ENCODE data around the gene OR7A17. TPM values are rescaled to one million over a fixed set of nuclear protein-coding genes. Genes with fewer than 3 reads are reported as not detected.

OR7A17 gene
- polyA plus RNA-seq, 3 donors = not detected

DNA sequence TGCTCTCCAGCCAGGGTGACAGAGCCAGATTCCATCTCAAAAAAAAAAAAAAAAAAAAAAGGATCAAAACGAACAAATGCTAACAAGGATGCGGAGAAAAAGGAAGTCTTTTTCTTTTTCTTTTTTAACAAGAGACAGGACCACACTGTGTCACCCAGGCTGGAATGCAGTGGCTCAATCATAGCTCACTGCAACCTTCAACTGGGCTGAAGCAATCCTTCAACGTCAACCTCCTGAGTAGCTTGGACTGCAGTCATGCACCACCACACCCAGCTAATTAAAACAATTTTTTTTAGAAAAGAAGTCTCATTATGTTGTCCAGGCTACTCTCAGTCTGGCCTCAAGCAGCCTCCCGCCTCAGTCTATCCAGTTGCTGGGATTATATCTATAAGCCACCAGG is 20.8 kb upstream of the OR7A17 start:
- H3K36me3 Mint-ChIP-seq = no peaks in the 10 kb centered on the region
- no peak overlapping the region for H3K27ac ChIP-seq (ENCODE audit: low read depth in 1 of 2, low read length in 2 of 2)
- no peak overlapping the region for H3K4me2 ChIP-seq (replicated peaks; ENCODE audit: extremely low read depth, low read length, poor library complexity, severe bottlenecking)
- H3K79me2 ChIP-seq (ENCODE audit: insufficient read depth, low read length) = no peaks in the 10 kb centered on the region
- no peak overlapping the region for H3K4me3 ChIP-seq (replicated peaks in 1 of 3; ENCODE audit: low read depth in 2 of 3, low read length in 3 of 3)
- H3K4me1 Mint-ChIP-seq = no peaks in the 10 kb centered on the region
- H3K27me3 Mint-ChIP-seq (ENCODE audit: low read depth in 3 of 3) = peaks cover 4 to 5% (median 4%) of the 10 kb centered on the region in 3 donors
- H3K4me3 Mint-ChIP-seq = no peak overlapping the region
- intact Hi-C loops (cut with micrococcal nuclease) = no loop called here
- no peak overlapping the region for H3K9ac ChIP-seq (ENCODE audit: insufficient read depth, low read length, poor library complexity, severe bottlenecking)
- H3K9me3 ChIP-seq (replicated peaks in 1 of 2; ENCODE audit: control insufficient read depth in 1 of 2, insufficient read depth in 1 of 2, low read length in 2 of 2) = no peaks in the 10 kb centered on the region
- DNase-seq = no peak
- H3K4me1 ChIP-seq (ENCODE audit: control insufficient read depth in 1 of 2, insufficient read depth in 2 of 2, low read length in 2 of 2) = no peaks in the 10 kb centered on the region
- no peaks in the 10 kb centered on the region for H3K36me3 ChIP-seq (replicated peaks in 1 of 2; ENCODE audit: control insufficient read depth in 1 of 2, insufficient read depth in 2 of 2, low read length in 2 of 2)
- H2AFZ ChIP-seq (ENCODE audit: insufficient read depth, low read depth, low read length, poor library complexity, severe bottlenecking) = no peak overlapping the region
- H3K27ac Mint-ChIP-seq = no peak overlapping the region
- TF ChIP-seq, protein P1, sequence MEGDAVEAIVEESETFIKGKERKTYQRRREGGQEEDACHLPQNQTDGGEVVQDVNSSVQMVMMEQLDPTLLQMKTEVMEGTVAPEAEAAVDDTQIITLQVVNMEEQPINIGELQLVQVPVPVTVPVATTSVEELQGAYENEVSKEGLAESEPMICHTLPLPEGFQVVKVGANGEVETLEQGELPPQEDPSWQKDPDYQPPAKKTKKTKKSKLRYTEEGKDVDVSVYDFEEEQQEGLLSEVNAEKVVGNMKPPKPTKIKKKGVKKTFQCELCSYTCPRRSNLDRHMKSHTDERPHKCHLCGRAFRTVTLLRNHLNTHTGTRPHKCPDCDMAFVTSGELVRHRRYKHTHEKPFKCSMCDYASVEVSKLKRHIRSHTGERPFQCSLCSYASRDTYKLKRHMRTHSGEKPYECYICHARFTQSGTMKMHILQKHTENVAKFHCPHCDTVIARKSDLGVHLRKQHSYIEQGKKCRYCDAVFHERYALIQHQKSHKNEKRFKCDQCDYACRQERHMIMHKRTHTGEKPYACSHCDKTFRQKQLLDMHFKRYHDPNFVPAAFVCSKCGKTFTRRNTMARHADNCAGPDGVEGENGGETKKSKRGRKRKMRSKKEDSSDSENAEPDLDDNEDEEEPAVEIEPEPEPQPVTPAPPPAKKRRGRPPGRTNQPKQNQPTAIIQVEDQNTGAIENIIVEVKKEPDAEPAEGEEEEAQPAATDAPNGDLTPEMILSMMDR (IDR thresholded peaks at IDR 0.05) = no peak
- WGBS (ENCODE audit: insufficient coverage) = 100% methylated on average over 1 of the region's 4 CpGs
- peaks cover 0 to 2% of the 10 kb centered on the region in 2 donors for H3K27me3 ChIP-seq (ENCODE audit: control insufficient read depth in 2 of 2, insufficient read depth in 2 of 2, low read length in 2 of 2)
- H3K9me3 Mint-ChIP-seq = peaks cover 0 to 1% (median 0%) of the 10 kb centered on the region in 7 donors
- no peaks in the 10 kb centered on the region for H4K20me1 ChIP-seq (ENCODE audit: insufficient read depth, low read length)

DNA sequence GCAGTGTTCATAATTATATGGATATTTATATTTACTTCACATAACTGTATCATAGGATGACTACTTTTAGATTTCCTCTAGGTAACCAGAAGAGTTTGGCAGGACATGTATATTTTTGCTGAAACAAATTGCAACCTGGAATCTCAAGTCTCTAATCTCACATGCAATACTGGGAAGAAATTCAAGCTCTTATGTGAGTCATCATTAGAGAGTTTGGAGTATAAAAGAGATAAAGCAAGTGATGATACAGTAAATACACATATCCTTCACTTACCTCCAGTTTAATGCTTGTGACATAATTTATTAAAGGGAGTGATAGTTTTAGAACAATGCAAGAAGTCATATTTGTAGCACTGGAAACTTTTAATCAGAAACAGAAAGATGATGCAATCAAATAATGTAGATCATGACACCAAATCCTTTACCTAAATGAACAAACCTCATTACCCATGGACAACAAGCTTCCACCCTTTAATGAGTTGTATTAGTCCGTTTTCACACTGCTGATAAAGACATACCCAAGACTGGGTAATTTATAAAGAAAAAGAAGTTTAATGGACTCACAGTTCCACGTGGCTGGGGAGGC is 15.8 kb upstream of the OR7A17 start:
- Histone ChIP-seq H3K9me3 (replicated peaks in 1 of 2; ENCODE audit: control insufficient read depth in 1 of 2, insufficient read depth in 1 of 2, low read length in 2 of 2) (no peaks in the 10 kb centered on the region), H3K36me3 (replicated peaks in 1 of 2; ENCODE audit: control insufficient read depth in 1 of 2, insufficient read depth in 2 of 2, low read length in 2 of 2) (no peaks in the 10 kb centered on the region), H3K27ac (ENCODE audit: low read depth in 1 of 2, low read length in 2 of 2) (no peak overlapping the region), H3K27me3 (ENCODE audit: control insufficient read depth in 2 of 2, insufficient read depth in 2 of 2, low read length in 2 of 2) (peaks cover 0 to 2% of the 10 kb centered on the region in 2 donors), H3K4me3 (replicated peaks in 1 of 3; ENCODE audit: low read depth in 2 of 3, low read length in 3 of 3) (no peak overlapping the region), H3K4me2 (replicated peaks; ENCODE audit: extremely low read depth, low read length, poor library complexity, severe bottlenecking) (no peak overlapping the region), H2AFZ (ENCODE audit: insufficient read depth, low read depth, low read length, poor library complexity, severe bottlenecking) (no peak overlapping the region), H3K4me1 (ENCODE audit: control insufficient read depth in 1 of 2, insufficient read depth in 2 of 2, low read length in 2 of 2) (no peaks in the 10 kb centered on the region), H4K20me1 (ENCODE audit: insufficient read depth, low read length) (no peaks in the 10 kb centered on the region), H3K79me2 (ENCODE audit: insufficient read depth, low read length) (no peaks in the 10 kb centered on the region), H3K9ac (ENCODE audit: insufficient read depth, low read length, poor library complexity, severe bottlenecking) (no peak overlapping the region)
- TF ChIP-seq, protein P1 (IDR thresholded peaks at IDR 0.05) = no peak
- peaks cover 5 to 9% (median 9%) of the 10 kb centered on the region in 3 donors for H3K27me3 Mint-ChIP-seq (ENCODE audit: low read depth in 3 of 3)
- peaks cover 2% of the 10 kb centered on the region for H3K4me1 Mint-ChIP-seq
- no peak overlapping the region for H3K4me3 Mint-ChIP-seq
- peaks cover 0 to 1% (median 0%) of the 10 kb centered on the region in 7 donors for H3K9me3 Mint-ChIP-seq
- intact Hi-C loops (cut with micrococcal nuclease) = no loop called here
- no peaks in the 10 kb centered on the region for H3K36me3 Mint-ChIP-seq
- no peak overlapping the region for H3K27ac Mint-ChIP-seq
- no peak for DNase-seq
- WGBS (ENCODE audit: insufficient coverage) = 86% methylated on average over 1 of the region's 2 CpGs
